Activated T-helper 1 cell treated with anti-CD3 and anti-CD28 coated beads, Interleukin-12 subunit alpha, Interleukin-12 subunit beta, Interleukin-2, Interleukin-4 antibody, amounts not matched to agents 30 ng/mL and 10 ng/mL and 1 ng/mL, durations not matched to agents 14 hours and 24 hours and 36 hours (primary cell): ENCODE data around the gene CFAP99. TPM values are rescaled to one million over a fixed set of nuclear protein-coding genes. Genes with fewer than 3 reads are reported as not detected.
"Not testable (repeated sequence)": the region's sequence is repeated elsewhere in the genome, so short reads cannot be mapped to it uniquely, and the experiment has no call there.

Experiments
- DNase-seq: peaks from one replicate; pipeline ENCODE4 v3.0.0; 2021; ENCODE audit warnings: low spot score
- H3K27ac Mint-ChIP-seq: one replicate; pipeline ENCODE4 v1.8.0; 2021; ENCODE audit warnings: mild to moderate bottlenecking, mixed read lengths
- H3K27me3 Mint-ChIP-seq: one replicate; pipeline ENCODE4 v1.8.0; 2022; ENCODE audit warnings: mild to moderate bottlenecking, moderate library complexity, mixed read lengths; ENCODE audit not compliant: insufficient read depth
- H3K36me3 Mint-ChIP-seq: one replicate; pipeline ENCODE4 v1.8.0; 2021; ENCODE audit warnings: low read depth, mixed read lengths
- H3K4me1 Mint-ChIP-seq: one replicate; pipeline ENCODE4 v1.8.0; 2021; ENCODE audit warnings: low read depth, mixed read lengths
- H3K4me3 Mint-ChIP-seq: one replicate; pipeline ENCODE4 v1.8.0; 2021; ENCODE audit warnings: mild to moderate bottlenecking, moderate library complexity, mixed read lengths
- H3K9me3 Mint-ChIP-seq: one replicate; pipeline ENCODE4 v1.8.0; 2021; ENCODE audit warnings: mixed read lengths
- intact Hi-C: fragments of 100-400 bp; cut with micrococcal nuclease; formaldehyde crosslinking; loops from one replicate; pipeline ENCODE4 v1.15.1; 2024
- total RNA-seq: library from RNA; stranded (reverse); gene quantifications from 2 replicates; pipeline ENCODE4 v1.2.3, GENCODE V29; 2022

Gene CFAP99
- total RNA-seq, 1 donor from 2014 or later = not detected

GRCh38 chr4:2451821-2452785, 33.3 kb downstream of the CFAP99 start:
- no peaks in the 10 kb centered on the region for H3K9me3 Mint-ChIP-seq
- H3K4me3 Mint-ChIP-seq = no peak overlapping the region
- no peaks in the 10 kb centered on the region for H3K36me3 Mint-ChIP-seq
- DNase-seq = no peak
- peaks cover 6% of the 10 kb centered on the region for H3K27me3 Mint-ChIP-seq
- no peaks in the 10 kb centered on the region for H3K4me1 Mint-ChIP-seq
- intact Hi-C loops = no loop called here
- no peak overlapping the region for H3K27ac Mint-ChIP-seq

- peaks cover 18% of the 10 kb centered on the region for H3K27me3 Mint-ChIP-seq
- H3K36me3 Mint-ChIP-seq = no peaks in the 10 kb centered on the region
- intact Hi-C loops = no loop called here
- no peak overlapping the region for H3K27ac Mint-ChIP-seq
- no peak overlapping the region for H3K4me3 Mint-ChIP-seq
- no peak for DNase-seq
- no peaks in the 10 kb centered on the region for H3K9me3 Mint-ChIP-seq
- peaks cover 4% of the 10 kb centered on the region for H3K4me1 Mint-ChIP-seq
Observed at GRCh38 chr4:2457481-2458295, 38.9 kb downstream of the CFAP99 start.

GRCh38 chr4:2458546-2459491, 40.1 kb downstream of the CFAP99 start:
- Mint-ChIP-seq H3K4me1 (peaks cover 4% of the 10 kb centered on the region), H3K27me3 (peaks cover 22% of the 10 kb centered on the region), H3K27ac (no peak overlapping the region), H3K4me3 (no peak overlapping the region), H3K9me3 (no peaks in the 10 kb centered on the region), H3K36me3 (peaks cover 3% of the 10 kb centered on the region)
- no peak for DNase-seq
- intact Hi-C loops = no loop called here

- Mint-ChIP-seq H3K27me3 (peaks cover 22% of the 10 kb centered on the region), H3K4me1 (peaks cover 4% of the 10 kb centered on the region), H3K9me3 (no peaks in the 10 kb centered on the region), H3K27ac (no peak overlapping the region), H3K36me3 (peaks cover 3% of the 10 kb centered on the region), H3K4me3 (no peak overlapping the region)
- intact Hi-C loops = no loop called here
- DNase-seq = no peak
Observed at GRCh38 chr4:2459589-2460349, 41.0 kb downstream of the CFAP99 start.

GRCh38 chr4:2461246-2461960, 42.6 kb downstream of the CFAP99 start:
- Mint-ChIP-seq H3K4me3 (peak overlapping the region; percentile 67), H3K27me3 (peaks cover 22% of the 10 kb centered on the region), H3K4me1 (peaks cover 4% of the 10 kb centered on the region), H3K27ac (peak overlapping the region; percentile 38), H3K9me3 (no peaks in the 10 kb centered on the region), H3K36me3 (peaks cover 3% of the 10 kb centered on the region)
- intact Hi-C loops = no loop called here
- DNase-seq = no peak

GRCh38 chr4:2462218-2462991, 43.6 kb downstream of the CFAP99 start:
- Mint-ChIP-seq H3K4me3 (peak overlapping the region; percentile 71), H3K9me3 (no peaks in the 10 kb centered on the region), H3K27me3 (peaks cover 22% of the 10 kb centered on the region), H3K4me1 (peaks cover 4% of the 10 kb centered on the region), H3K36me3 (peaks cover 5% of the 10 kb centered on the region), H3K27ac (no peak overlapping the region)
- peak; percentile 57 for DNase-seq
- intact Hi-C loops = loop anchor here (1.0 to 2.0 kb wide), 3 partner anchors 182 to 242 kb away; partner anchors contain the start of genes HAUS3 and POLN

GRCh38 chr4:2462992-2463762, 44.4 kb downstream of the CFAP99 start:
- H3K9me3 Mint-ChIP-seq = no peaks in the 10 kb centered on the region
- intact Hi-C loops = loop anchor here (1.0 to 2.0 kb wide), 3 partner anchors 182 to 243 kb away; partner anchors contain the start of genes HAUS3 and POLN
- H3K27me3 Mint-ChIP-seq = peaks cover 22% of the 10 kb centered on the region
- peaks cover 11% of the 10 kb centered on the region for H3K4me1 Mint-ChIP-seq
- H3K36me3 Mint-ChIP-seq = peaks cover 5% of the 10 kb centered on the region
- DNase-seq = no peak
- no peak overlapping the region for H3K27ac Mint-ChIP-seq
- peak overlapping the region; percentile 71 for H3K4me3 Mint-ChIP-seq

GRCh38 chr4:2465032-2465431, 46.3 kb downstream of the CFAP99 start:
- H3K27ac Mint-ChIP-seq = no peak overlapping the region
- H3K4me1 Mint-ChIP-seq = peaks cover 14% of the 10 kb centered on the region
- peaks cover 9% of the 10 kb centered on the region for H3K36me3 Mint-ChIP-seq
- DNase-seq = no peak
- no peak overlapping the region for H3K4me3 Mint-ChIP-seq
- intact Hi-C loops = loop anchor here (5.0 kb wide), 1 partner anchor 593 kb away; the partner anchor contains the start of gene NSD2
- H3K9me3 Mint-ChIP-seq = no peaks in the 10 kb centered on the region
- H3K27me3 Mint-ChIP-seq = peaks cover 19% of the 10 kb centered on the region

GRCh38 chr4:2465544-2465943, 46.8 kb downstream of the CFAP99 start:
- Mint-ChIP-seq H3K36me3 (peaks cover 11% of the 10 kb centered on the region), H3K27me3 (peaks cover 16% of the 10 kb centered on the region), H3K4me1 (peaks cover 20% of the 10 kb centered on the region)
- intact Hi-C loops = loop anchor here (5.0 kb wide), 1 partner anchor 593 kb away; the partner anchor contains the start of gene NSD2
- not testable (repeated sequence) for H3K9me3 Mint-ChIP-seq, H3K4me3 Mint-ChIP-seq, H3K27ac Mint-ChIP-seq, DNase-seq
